Measurements from ENCODE around the gene ACVR1.

GRCh38 chr2:157789256-157789655, 86.9 kb downstream of the ACVR1 start:
- TF ChIP-seq CTCF (conservative IDR thresholded peaks at IDR 0.05 in 1 of 2, IDR thresholded peaks at IDR 0.05 in 1 of 2; ENCODE audit: low read depth in 1 of 2, low read length in 2 of 2) (no peak), EZH2 (IDR thresholded peaks at IDR 0.05; ENCODE audit: low read length, missing control alignments) (no peak)
